Measurements from ENCODE around the gene MAML2.

MAML2 gene

GRCh38 chr11:96033599-96033998, 309.4 kb downstream of the MAML2 start:
- no peak for DNase-seq (ENCODE audit: low read depth)
- no peak for TF ChIP-seq CTCF (conservative IDR thresholded peaks at IDR 0.05; ENCODE audit: low read depth, low read length)
- H3K4me3 ChIP-seq (ENCODE audit: low read length): no peak overlapping the region

- no peak for DNase-seq (ENCODE audit: low read depth)
- no peak for TF ChIP-seq CTCF (conservative IDR thresholded peaks at IDR 0.05; ENCODE audit: low read depth, low read length)
- no peak overlapping the region for H3K4me3 ChIP-seq (ENCODE audit: low read length)
Measured at GRCh38 chr11:96033095-96033494, 309.9 kb downstream of the MAML2 start.

GRCh38 chr11:96028746-96029145, 314.2 kb downstream of the MAML2 start:
- TF ChIP-seq CTCF (conservative IDR thresholded peaks at IDR 0.05; ENCODE audit: low read depth, low read length): no peak
- no peak for DNase-seq (ENCODE audit: low read depth)
- no peak overlapping the region for H3K4me3 ChIP-seq (ENCODE audit: low read length)

- TF ChIP-seq CTCF (conservative IDR thresholded peaks at IDR 0.05; ENCODE audit: low read depth, low read length): no peak
- no peak for DNase-seq (ENCODE audit: low read depth)
- H3K4me3 ChIP-seq (ENCODE audit: low read length): no peak overlapping the region
Measured at GRCh38 chr11:96027021-96027420, 316.0 kb downstream of the MAML2 start.

GRCh38 chr11:96026310-96026709, 316.7 kb downstream of the MAML2 start:
- TF ChIP-seq CTCF (conservative IDR thresholded peaks at IDR 0.05; ENCODE audit: low read depth, low read length): no peak
- no peak for DNase-seq (ENCODE audit: low read depth)
- no peak overlapping the region for H3K4me3 ChIP-seq (ENCODE audit: low read length)

GRCh38 chr11:96024666-96025065, 318.3 kb downstream of the MAML2 start:
- DNase-seq (ENCODE audit: low read depth): no peak
- TF ChIP-seq CTCF (conservative IDR thresholded peaks at IDR 0.05; ENCODE audit: low read depth, low read length): no peak
- H3K4me3 ChIP-seq (ENCODE audit: low read length): no peak overlapping the region

- H3K4me3 ChIP-seq (ENCODE audit: low read length): no peak overlapping the region
- no peak for TF ChIP-seq CTCF (conservative IDR thresholded peaks at IDR 0.05; ENCODE audit: low read depth, low read length)
- no peak for DNase-seq (ENCODE audit: low read depth)
Measured at GRCh38 chr11:96023275-96023674, 319.7 kb downstream of the MAML2 start.
